ENCODE measurements around the gene MAST2. TPM values are rescaled to one million over a fixed set of nuclear protein-coding genes. Genes with fewer than 3 reads are reported as not detected.
A peak's percentile ranks its signal among the peaks of the same experiment; 100 is the strongest.

MAST2 gene
- total RNA-seq, 1 donor from 2014 or later = 103 TPM

- DNase-seq = no peak
- ATAC-seq = no peak
- intact Hi-C loops (cut with micrococcal nuclease) = no loop called here
Observed at GRCh38 chr1:46001081-46001785, 197.8 kb downstream of the MAST2 start.

DNA sequence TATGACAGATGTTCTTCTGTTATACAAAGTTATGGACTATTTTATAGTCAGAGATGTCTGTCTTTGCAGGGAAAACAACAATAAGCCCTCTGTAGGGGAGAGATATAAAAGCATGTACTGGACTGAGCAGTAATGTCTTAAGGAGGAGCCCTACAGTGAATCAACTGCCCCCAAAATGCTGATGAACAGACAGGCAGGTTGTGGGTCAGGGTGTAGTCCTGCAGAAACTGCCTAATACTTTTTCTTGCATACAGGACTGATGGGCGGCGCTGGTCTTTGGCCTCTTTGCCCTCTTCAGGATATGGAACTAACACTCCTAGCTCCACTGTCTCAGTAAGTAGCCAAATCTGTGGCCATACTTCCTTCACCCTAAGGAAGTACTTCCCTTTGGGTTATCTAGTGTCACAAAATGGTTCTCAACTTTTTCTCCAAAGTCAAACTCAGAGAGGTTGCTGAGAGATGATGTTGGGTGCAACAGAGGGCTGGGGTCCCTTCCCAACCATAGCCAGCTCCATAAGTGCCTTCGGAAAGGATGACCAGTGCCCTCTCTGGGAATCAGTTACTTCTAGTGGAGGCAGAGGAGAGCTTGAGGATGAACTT is 199.2 kb downstream of the MAST2 start:
- intact Hi-C loops (cut with micrococcal nuclease) = no loop called here
- no peak for DNase-seq
- no peak for ATAC-seq

- intact Hi-C loops (cut with micrococcal nuclease) = no loop called here
- DNase-seq = no peak
- ATAC-seq = no peak
Observed at GRCh38 chr1:46003315-46003714, 199.9 kb downstream of the MAST2 start.

- intact Hi-C loops (cut with micrococcal nuclease) = no loop called here
- no peak for DNase-seq
- no peak for ATAC-seq
Observed at GRCh38 chr1:46004492-46004891, 201.1 kb downstream of the MAST2 start.

- intact Hi-C loops (cut with micrococcal nuclease) = no loop called here
- no peak for DNase-seq
- peak; percentile 60 for ATAC-seq
Observed at GRCh38 chr1:46005594-46005993, 202.2 kb downstream of the MAST2 start.

GRCh38 chr1:46008585-46008984 is 205.2 kb downstream of the MAST2 start:
- intact Hi-C loops (cut with micrococcal nuclease) = no loop called here
- ATAC-seq = peak; percentile 51
- no peak for DNase-seq

DNA sequence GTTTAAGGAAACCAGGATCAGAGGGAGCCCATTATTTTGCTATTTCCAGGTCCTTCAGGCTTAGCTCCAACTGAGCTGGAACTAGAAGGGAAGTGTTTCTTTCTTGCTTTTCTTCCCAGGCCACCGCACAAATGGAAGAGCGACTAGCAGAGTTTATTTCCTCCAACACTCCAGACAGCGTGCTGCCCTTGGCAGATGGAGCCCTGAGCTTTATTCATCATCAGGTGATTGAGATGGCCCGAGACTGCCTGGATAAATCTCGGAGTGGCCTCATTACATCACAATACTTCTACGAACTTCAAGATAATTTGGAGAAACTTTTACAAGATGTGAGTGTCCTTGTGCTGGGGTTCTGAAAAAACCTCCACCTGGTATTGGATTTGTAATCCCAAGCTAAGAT is 207.2 kb downstream of the MAST2 start:
- no peak for ATAC-seq
- DNase-seq = no peak
- intact Hi-C loops (cut with micrococcal nuclease) = no loop called here

- ATAC-seq (no peak), DNase-seq (no peak)
- intact Hi-C loops (cut with micrococcal nuclease) = no loop called here
Observed at GRCh38 chr1:46011121-46011695, 207.8 kb downstream of the MAST2 start.

- intact Hi-C loops (cut with micrococcal nuclease) = no loop called here
- ATAC-seq = no peak
- no peak for DNase-seq
Observed at GRCh38 chr1:46012236-46012635, 208.8 kb downstream of the MAST2 start.

DNA sequence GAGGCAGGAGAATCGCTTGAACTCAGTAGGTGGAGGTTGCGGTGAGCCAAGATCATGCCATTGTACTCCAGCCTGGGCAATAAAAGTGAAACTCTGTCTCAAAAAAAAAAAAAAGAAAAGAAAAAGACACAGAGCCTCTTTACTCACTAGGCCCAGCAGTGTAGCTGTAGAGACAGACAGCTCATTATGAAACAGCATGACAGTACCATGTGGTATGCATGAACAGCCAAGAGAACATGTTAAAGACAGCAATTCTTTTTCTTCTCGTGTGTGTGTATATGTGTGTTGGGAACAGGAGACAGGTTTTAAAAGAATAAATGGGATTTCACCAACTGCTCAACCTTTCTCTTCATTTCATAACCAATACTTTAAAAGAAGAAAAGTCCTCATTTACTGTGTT is 210.2 kb downstream of the MAST2 start:
- DNase-seq (no peak), ATAC-seq (no peak)
- intact Hi-C loops (cut with micrococcal nuclease) = no loop called here

- peak; percentile 10 for ATAC-seq
Observed at GRCh38 chr1:46017876-46018503, 214.6 kb downstream of the MAST2 start.

GRCh38 chr1:46019348-46019747 is 215.9 kb downstream of the MAST2 start:
- intact Hi-C loops (cut with micrococcal nuclease) = no loop called here
- no peak for ATAC-seq

More at GRCh38 chr1:46017876-46018503, 214.6 kb downstream of the MAST2 start:
- no peak for DNase-seq
- intact Hi-C loops (cut with micrococcal nuclease) = no loop called here

GRCh38 chr1:46020010-46020409 is 216.6 kb downstream of the MAST2 start:
- DNase-seq = no peak
- peak; percentile 13 for ATAC-seq
- intact Hi-C loops (cut with micrococcal nuclease) = loop anchor here (10.0 kb wide), 1 partner anchor 105 kb away; no protein-coding TSS in a partner anchor

More at GRCh38 chr1:46019348-46019747, 215.9 kb downstream of the MAST2 start:
- DNase-seq = no peak

GRCh38 chr1:46021046-46021996 is 217.9 kb downstream of the MAST2 start:
- ATAC-seq (peak; percentile 61), DNase-seq (no peak)
- intact Hi-C loops (cut with micrococcal nuclease) = loop anchor here (10.0 kb wide), 1 partner anchor 107 kb away; no protein-coding TSS in a partner anchor

DNA sequence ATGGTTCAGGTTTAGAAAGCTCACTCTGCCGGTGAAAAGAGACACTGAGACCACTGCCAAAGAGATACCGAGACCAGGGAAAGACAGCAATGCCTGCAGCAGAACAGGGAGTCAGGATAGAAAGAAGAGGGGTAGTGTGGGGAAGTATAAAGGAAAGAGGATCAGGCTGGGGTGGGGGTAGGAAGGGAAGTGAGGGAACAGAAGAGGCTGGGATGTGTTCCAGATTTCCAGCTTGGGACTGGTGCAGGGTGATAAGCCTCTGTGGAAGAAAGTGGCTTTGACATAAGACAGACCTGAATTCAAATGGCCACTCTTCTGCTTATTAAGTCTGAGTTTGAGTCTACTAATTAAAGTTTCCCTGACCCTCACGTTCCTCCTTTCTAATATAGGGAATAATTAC is 223.1 kb downstream of the MAST2 start:
- intact Hi-C loops (cut with micrococcal nuclease) = loop anchor here (10.0 kb wide), 1 partner anchor 112 kb away; no protein-coding TSS in a partner anchor
- peak; percentile 84 for ATAC-seq
- no peak for DNase-seq

GRCh38 chr1:46027788-46028573 is 224.6 kb downstream of the MAST2 start:
- intact Hi-C loops (cut with micrococcal nuclease) = loop anchor here (10.0 kb wide), 1 partner anchor 113 kb away; no protein-coding TSS in a partner anchor
- ATAC-seq (peak; percentile 79), DNase-seq (peak; percentile 61)

- intact Hi-C loops (cut with micrococcal nuclease) = no loop called here
Observed at GRCh38 chr1:46030074-46030870, 226.9 kb downstream of the MAST2 start.

More at GRCh38 chr1:46030074-46030870, 226.9 kb downstream of the MAST2 start:
- no peak for ATAC-seq
- DNase-seq = no peak
